HG03571 (cell line): ENCODE results near the gene ATP8A1.
"Not testable (repeated sequence)": the region's sequence is repeated elsewhere in the genome, so short reads cannot be mapped to it uniquely, and the experiment has no call there.

ENCODE experiments used
- ATAC-seq: cut with Tn5 transposase; IDR thresholded peaks from one replicate; pipeline ENCODE4 v1.9.1; 2021; ENCODE audit not compliant: unreplicated experiment

The ATP8A1 gene

DNA sequence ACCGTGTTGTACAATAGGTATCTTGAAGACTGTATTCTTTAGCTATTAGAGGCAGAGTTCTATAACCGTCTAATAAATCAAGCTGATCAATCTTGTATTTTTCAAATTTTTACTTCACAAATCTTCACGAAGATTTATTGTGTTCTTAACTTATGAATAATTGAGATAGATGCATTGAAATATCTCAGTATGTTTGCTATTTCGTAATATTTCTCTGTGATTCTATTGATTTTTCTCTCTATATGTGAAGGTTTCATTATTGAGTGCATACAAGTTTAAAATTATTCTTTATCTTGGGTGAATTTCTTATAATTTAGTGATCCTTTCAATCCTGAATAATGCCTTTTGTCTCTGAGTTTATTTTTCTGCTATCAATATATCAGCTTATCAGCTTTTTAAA lies 279.4 kb downstream of the ATP8A1 start:
- no peak for ATAC-seq

DNA sequence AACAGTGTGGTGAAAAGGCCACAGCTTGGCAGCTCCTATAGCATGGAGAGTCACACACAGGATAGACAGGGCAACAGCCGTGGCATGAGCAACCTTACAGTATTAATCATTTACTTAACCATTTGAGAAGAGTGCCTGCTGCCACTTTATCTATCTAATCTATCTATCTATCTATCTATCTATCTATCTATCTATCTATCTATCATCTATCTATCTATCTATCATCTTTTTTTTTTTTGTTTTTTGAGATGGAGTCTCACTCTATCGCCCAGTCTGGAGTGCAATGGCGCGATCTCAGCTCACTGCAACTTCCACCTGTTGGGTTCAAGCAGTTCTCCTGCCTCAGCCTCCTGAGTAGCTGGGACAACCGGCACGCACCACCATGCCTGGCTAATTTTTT lies 284.6 kb downstream of the ATP8A1 start:
- not testable (repeated sequence) for ATAC-seq

- ATAC-seq, result no peak
Measured at GRCh38 chr4:42371305-42372252, 285.3 kb downstream of the ATP8A1 start.

DNA sequence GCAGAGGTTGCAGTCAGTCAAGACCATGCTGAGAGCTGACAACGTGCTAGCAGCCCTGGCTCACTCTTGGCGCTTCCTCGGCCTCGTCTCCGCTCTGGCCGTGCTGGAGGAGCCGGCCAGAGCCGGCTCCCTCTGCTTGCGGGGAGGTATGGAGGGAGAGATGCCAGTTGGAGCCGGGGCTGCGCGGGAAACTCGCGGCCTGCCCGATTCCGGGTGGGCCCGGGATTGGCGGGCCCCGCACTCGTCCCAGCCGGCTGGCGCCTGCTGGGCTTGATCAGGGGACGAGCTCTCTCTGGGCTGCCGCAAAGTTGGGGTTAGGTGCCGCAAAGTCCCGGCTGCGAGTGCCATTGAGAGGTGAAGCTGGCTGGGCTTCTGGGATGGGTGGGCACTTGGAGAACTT lies 287.4 kb downstream of the ATP8A1 start:
- ATAC-seq, result no peak

GRCh38 chr4:42366959-42367358 lies 289.9 kb downstream of the ATP8A1 start:
- ATAC-seq, result no peak

- no peak for ATAC-seq
Measured at GRCh38 chr4:42364266-42365053, 292.4 kb downstream of the ATP8A1 start.

- no peak for ATAC-seq
Measured at GRCh38 chr4:42363614-42364013, 293.3 kb downstream of the ATP8A1 start.

GRCh38 chr4:42362591-42362990 lies 294.3 kb downstream of the ATP8A1 start:
- ATAC-seq, result no peak

DNA sequence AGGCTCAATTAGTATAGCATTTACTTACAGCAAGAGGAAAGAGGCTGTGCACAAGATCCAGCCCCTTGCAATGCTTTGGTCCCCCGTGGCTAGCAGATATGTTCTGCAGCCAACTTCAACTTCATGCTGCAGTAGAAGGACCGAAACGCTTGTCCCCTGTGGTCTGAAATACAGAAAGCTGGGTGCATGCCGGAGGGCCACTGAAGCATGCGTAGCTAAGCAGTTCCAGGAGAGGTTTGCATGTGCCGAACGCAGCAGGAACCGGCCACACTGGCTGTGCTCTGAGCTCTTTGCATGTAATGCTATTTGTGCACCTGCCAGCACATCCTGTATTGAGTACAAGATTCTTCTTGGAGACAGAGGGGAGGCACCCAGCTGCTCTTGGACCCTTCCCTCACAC lies 295.4 kb downstream of the ATP8A1 start:
- ATAC-seq, result no peak

DNA sequence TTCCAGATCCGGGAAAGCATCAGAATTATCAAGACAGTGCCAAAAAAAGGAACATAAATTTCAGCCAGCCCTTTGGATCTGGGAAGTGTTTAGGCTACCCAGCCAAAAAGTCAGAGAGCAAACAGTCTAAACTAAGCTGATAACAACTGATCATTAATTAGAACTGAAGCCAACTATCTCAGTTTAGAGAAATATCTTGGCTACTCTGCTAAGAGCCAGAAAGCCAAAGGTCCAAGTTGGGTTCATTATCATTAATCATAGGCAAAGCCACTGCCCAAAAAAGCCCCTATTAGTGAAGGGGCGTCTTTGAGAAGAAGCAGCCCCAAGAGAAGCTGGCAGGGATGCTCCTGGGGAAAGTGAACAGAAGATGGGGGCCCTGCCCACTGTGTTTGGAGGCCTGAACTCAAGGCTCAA lies 296.6 kb downstream of the ATP8A1 start:
- ATAC-seq, result no peak

GRCh38 chr4:42359711-42360110 lies 297.2 kb downstream of the ATP8A1 start:
- no peak for ATAC-seq
